Mucosa of stomach (tissue), 1 donor: ENCODE data around the gene GRID2.
"Not testable (repeated sequence)": the region's sequence is repeated elsewhere in the genome, so short reads cannot be mapped to it uniquely, and the experiment has no call there.

Experiments
- H3K27me3 ChIP-seq: one replicate; pipeline ENCODE4 v1.7.0; 2013; ENCODE audit warnings: mild to moderate bottlenecking, low read length; ENCODE audit not compliant: control insufficient read depth, insufficient read depth
- H3K36me3 ChIP-seq: one replicate; pipeline ENCODE4 v1.7.0; 2013; ENCODE audit warnings: low read length; ENCODE audit not compliant: control insufficient read depth, insufficient read depth
- H3K4me1 ChIP-seq: one replicate; pipeline ENCODE4 v1.7.0; 2013; ENCODE audit warnings: mild to moderate bottlenecking, low read length; ENCODE audit not compliant: control insufficient read depth, insufficient read depth
- H3K4me3 ChIP-seq: one replicate; pipeline ENCODE4 v1.7.0; 2013; ENCODE audit warnings: low read length
- H3K9ac ChIP-seq: one replicate; pipeline ENCODE4 v1.7.0; 2013; ENCODE audit warnings: mild to moderate bottlenecking, low read length, moderate library complexity
- H3K9me3 ChIP-seq: one replicate; pipeline ENCODE4 v1.7.0; 2013; ENCODE audit warnings: mild to moderate bottlenecking, low read length, moderate library complexity; ENCODE audit not compliant: control insufficient read depth
- donor health status: Pancreatic carcinoma.

Gene GRID2

DNA sequence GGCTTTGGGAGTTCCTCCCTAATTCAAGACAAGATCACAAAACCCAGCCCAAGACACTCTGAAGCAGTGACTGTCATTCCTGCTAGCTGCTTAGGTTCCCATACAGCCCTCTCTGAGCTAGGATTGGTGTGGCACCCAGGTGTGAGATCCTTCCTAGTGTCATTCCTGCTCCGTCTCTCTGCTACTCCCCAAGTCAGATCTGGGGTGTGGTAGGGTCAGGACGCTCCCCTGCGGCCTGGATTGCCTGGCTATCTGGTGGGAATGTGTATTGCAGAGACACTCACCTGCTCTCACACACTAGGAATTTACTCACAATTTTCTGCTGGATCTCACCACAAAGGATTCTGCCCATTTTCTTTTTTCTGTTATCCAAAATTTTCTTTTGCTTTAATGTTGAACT lies 964.0 kb downstream of the GRID2 start:
- no peaks in the 10 kb centered on the region for H3K9me3 ChIP-seq
- no peak overlapping the region for H3K4me3 ChIP-seq
- no peaks in the 10 kb centered on the region for H3K4me1 ChIP-seq
- no peak overlapping the region for H3K9ac ChIP-seq
- H3K27me3 ChIP-seq = no peaks in the 10 kb centered on the region
- no peaks in the 10 kb centered on the region for H3K36me3 ChIP-seq

- Histone ChIP-seq H3K36me3 (no peaks in the 10 kb centered on the region), H3K9me3 (no peaks in the 10 kb centered on the region), H3K4me3 (no peak overlapping the region), H3K9ac (no peak overlapping the region), H3K4me1 (no peaks in the 10 kb centered on the region), H3K27me3 (no peaks in the 10 kb centered on the region)
These were observed 981.6 kb downstream of the GRID2 start for GRCh38 chr4:93285346-93285745.

DNA sequence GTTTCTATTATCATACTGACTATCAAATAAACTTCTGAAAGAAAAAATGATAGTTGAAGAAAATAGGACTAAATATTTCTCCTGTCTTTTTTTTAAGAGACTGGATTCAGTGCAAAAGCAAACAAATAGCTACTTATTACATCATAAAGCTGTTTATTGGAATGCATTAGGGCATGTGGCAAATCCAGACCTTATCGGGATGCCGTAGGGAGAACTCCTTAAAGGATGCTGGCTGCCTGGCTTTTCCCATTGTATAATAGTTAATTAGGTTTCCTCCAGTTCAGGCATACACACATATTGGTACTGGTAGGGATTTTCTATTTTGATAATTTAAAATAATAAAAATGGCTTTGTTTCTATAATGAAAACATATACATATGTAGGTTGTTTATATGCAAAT lies 985.5 kb downstream of the GRID2 start:
- Histone ChIP-seq H3K9ac (no peak overlapping the region), H3K27me3 (no peaks in the 10 kb centered on the region), H3K36me3 (no peaks in the 10 kb centered on the region), H3K9me3 (no peaks in the 10 kb centered on the region), H3K4me3 (no peak overlapping the region), H3K4me1 (no peaks in the 10 kb centered on the region)

- H3K27me3 ChIP-seq = no peaks in the 10 kb centered on the region
- no peaks in the 10 kb centered on the region for H3K4me1 ChIP-seq
- no peaks in the 10 kb centered on the region for H3K36me3 ChIP-seq
- no peak overlapping the region for H3K4me3 ChIP-seq
- H3K9ac ChIP-seq = no peak overlapping the region
- no peaks in the 10 kb centered on the region for H3K9me3 ChIP-seq
These were observed 986.1 kb downstream of the GRID2 start for GRCh38 chr4:93289831-93290230.

- Histone ChIP-seq H3K27me3 (no peaks in the 10 kb centered on the region), H3K9ac (no peak overlapping the region), H3K9me3 (no peaks in the 10 kb centered on the region), H3K4me1 (no peaks in the 10 kb centered on the region), H3K4me3 (no peak overlapping the region), H3K36me3 (no peaks in the 10 kb centered on the region)
These were observed 995.4 kb downstream of the GRID2 start for GRCh38 chr4:93299118-93299517.

- not testable (repeated sequence) for H3K27me3 ChIP-seq, H3K4me3 ChIP-seq, H3K36me3 ChIP-seq, H3K9me3 ChIP-seq, H3K9ac ChIP-seq, H3K4me1 ChIP-seq
These were observed 997.2 kb downstream of the GRID2 start for GRCh38 chr4:93300780-93301555.

- Histone ChIP-seq H3K36me3 (no peaks in the 10 kb centered on the region), H3K4me1 (no peaks in the 10 kb centered on the region)
These were observed 998.5 kb downstream of the GRID2 start for GRCh38 chr4:93302310-93302709.

DNA sequence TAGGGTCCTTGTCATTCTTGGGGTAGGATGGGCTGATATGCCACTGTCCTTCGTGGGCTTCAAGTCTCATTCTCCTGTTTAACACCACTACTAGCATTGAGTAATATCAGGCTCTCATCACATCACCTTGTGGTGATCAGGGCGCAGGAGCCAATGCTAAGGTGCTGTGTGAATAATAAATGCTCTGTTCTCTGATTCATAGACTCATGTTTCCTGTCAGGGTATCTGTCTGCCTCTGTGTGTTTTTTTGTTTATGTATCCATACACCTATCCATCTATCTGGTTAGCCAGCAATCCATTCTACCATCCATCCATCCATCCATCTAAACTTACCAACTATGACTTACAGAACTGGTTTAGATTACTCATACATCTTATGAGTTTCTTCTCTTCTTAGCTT lies 999.7 kb downstream of the GRID2 start:
- no peaks in the 10 kb centered on the region for H3K27me3 ChIP-seq
- no peaks in the 10 kb centered on the region for H3K9me3 ChIP-seq
- H3K4me1 ChIP-seq = no peaks in the 10 kb centered on the region
- no peak overlapping the region for H3K4me3 ChIP-seq
- no peak overlapping the region for H3K9ac ChIP-seq
- no peaks in the 10 kb centered on the region for H3K36me3 ChIP-seq

More at GRCh38 chr4:93302310-93302709, 998.5 kb downstream of the GRID2 start:
- no peak overlapping the region for H3K9ac ChIP-seq
- no peak overlapping the region for H3K4me3 ChIP-seq
- H3K9me3 ChIP-seq = no peaks in the 10 kb centered on the region
- no peaks in the 10 kb centered on the region for H3K27me3 ChIP-seq

GRCh38 chr4:93312299-93312698 lies 1008.5 kb downstream of the GRID2 start:
- no peaks in the 10 kb centered on the region for H3K4me1 ChIP-seq
- no peaks in the 10 kb centered on the region for H3K36me3 ChIP-seq
- H3K27me3 ChIP-seq = no peaks in the 10 kb centered on the region
- H3K9me3 ChIP-seq = no peaks in the 10 kb centered on the region
- H3K4me3 ChIP-seq = no peak overlapping the region
- no peak overlapping the region for H3K9ac ChIP-seq

GRCh38 chr4:93313197-93313596 lies 1009.4 kb downstream of the GRID2 start:
- Histone ChIP-seq H3K36me3 (no peaks in the 10 kb centered on the region), H3K4me3 (no peak overlapping the region), H3K27me3 (no peaks in the 10 kb centered on the region)

DNA sequence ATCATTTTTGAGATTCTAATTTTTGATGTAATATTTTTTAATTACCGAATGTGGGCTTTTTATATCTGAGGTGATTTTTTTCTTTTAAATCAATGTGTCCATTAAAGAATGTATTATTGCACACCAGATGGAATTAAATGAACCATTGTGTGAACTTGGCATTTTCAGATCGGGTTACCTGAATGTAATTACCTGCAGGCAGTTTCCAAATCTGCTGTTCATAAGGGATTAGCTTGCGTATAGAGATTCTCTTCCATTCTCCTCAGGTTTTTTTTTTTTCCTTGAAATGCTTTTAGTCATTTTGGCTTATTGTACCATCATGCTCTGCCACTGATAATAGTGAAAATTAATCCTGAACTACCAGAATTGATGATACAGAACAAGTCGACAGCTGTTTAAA lies 1013.3 kb downstream of the GRID2 start:
- Histone ChIP-seq H3K36me3 (no peaks in the 10 kb centered on the region), H3K9ac (no peak overlapping the region), H3K4me1 (no peaks in the 10 kb centered on the region), H3K4me3 (no peak overlapping the region), H3K27me3 (no peaks in the 10 kb centered on the region), H3K9me3 (no peaks in the 10 kb centered on the region)

More at GRCh38 chr4:93313197-93313596, 1009.4 kb downstream of the GRID2 start:
- Histone ChIP-seq H3K9ac (no peak overlapping the region), H3K4me1 (no peaks in the 10 kb centered on the region), H3K9me3 (no peaks in the 10 kb centered on the region)

DNA sequence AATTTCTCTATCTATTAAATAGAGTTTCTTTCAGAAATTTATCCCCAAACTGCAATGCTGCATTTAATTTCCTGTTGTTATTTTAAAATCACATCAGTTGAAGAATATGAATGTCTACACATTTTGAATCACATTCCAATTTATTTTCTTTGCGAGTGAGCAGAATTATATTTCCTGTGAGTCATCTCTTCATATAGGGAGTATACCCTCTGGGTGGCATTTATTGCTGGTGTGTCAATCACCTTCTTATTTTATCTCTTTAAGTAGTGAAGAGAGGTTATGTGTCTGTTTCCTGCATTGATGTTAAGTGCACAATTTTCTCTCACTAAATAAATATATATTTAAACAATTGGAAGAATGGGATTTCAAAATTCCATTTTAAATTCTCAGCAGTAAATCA lies 1013.8 kb downstream of the GRID2 start:
- Histone ChIP-seq H3K9me3 (no peaks in the 10 kb centered on the region), H3K4me3 (no peak overlapping the region), H3K36me3 (no peaks in the 10 kb centered on the region), H3K27me3 (no peaks in the 10 kb centered on the region), H3K9ac (no peak overlapping the region), H3K4me1 (no peaks in the 10 kb centered on the region)

- no peak overlapping the region for H3K4me3 ChIP-seq
- H3K4me1 ChIP-seq = no peaks in the 10 kb centered on the region
- H3K27me3 ChIP-seq = no peaks in the 10 kb centered on the region
- no peaks in the 10 kb centered on the region for H3K9me3 ChIP-seq
- no peaks in the 10 kb centered on the region for H3K36me3 ChIP-seq
- H3K9ac ChIP-seq = no peak overlapping the region
These were observed 1015.3 kb downstream of the GRID2 start for GRCh38 chr4:93319041-93319440.
